ENCODE measurements around the gene SAMM50.

SAMM50 gene

DNA sequence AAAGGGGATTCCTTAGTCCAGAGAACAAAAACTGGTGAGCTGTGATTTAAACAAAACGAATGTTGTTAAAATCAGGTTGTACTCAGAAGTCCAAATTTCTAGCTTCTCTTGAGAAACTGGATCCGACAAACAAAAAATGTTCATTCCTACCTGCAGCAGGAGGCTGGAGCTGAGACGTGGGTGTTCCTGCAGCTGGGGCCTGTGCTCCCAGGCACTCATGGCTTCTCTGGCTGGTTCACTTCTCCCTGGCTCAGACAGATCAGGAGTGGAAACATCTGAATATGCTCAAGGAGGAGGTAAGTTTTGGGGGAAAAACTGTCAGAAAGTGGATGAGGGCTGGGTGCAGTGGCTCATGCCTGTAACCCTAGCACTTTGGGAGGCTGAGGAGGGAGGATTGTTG is 44.1 kb downstream of the SAMM50 start:
- TF ChIP-seq, protein P1, sequence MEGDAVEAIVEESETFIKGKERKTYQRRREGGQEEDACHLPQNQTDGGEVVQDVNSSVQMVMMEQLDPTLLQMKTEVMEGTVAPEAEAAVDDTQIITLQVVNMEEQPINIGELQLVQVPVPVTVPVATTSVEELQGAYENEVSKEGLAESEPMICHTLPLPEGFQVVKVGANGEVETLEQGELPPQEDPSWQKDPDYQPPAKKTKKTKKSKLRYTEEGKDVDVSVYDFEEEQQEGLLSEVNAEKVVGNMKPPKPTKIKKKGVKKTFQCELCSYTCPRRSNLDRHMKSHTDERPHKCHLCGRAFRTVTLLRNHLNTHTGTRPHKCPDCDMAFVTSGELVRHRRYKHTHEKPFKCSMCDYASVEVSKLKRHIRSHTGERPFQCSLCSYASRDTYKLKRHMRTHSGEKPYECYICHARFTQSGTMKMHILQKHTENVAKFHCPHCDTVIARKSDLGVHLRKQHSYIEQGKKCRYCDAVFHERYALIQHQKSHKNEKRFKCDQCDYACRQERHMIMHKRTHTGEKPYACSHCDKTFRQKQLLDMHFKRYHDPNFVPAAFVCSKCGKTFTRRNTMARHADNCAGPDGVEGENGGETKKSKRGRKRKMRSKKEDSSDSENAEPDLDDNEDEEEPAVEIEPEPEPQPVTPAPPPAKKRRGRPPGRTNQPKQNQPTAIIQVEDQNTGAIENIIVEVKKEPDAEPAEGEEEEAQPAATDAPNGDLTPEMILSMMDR (IDR thresholded peaks at IDR 0.05; ENCODE audit: extremely low read depth, missing control alignments), result no peak
- no peak for DNase-seq (ENCODE audit: low spot score)

- no peak for DNase-seq (ENCODE audit: low spot score)
- TF ChIP-seq, protein P1 (IDR thresholded peaks at IDR 0.05; ENCODE audit: extremely low read depth, missing control alignments), result no peak
Measured at GRCh38 chr22:44000123-44000522, 44.9 kb downstream of the SAMM50 start.

- TF ChIP-seq, protein P1 (IDR thresholded peaks at IDR 0.05; ENCODE audit: extremely low read depth, missing control alignments), result no peak
- no peak for DNase-seq (ENCODE audit: low spot score)
Measured at GRCh38 chr22:44001521-44001920, 46.3 kb downstream of the SAMM50 start.

DNA sequence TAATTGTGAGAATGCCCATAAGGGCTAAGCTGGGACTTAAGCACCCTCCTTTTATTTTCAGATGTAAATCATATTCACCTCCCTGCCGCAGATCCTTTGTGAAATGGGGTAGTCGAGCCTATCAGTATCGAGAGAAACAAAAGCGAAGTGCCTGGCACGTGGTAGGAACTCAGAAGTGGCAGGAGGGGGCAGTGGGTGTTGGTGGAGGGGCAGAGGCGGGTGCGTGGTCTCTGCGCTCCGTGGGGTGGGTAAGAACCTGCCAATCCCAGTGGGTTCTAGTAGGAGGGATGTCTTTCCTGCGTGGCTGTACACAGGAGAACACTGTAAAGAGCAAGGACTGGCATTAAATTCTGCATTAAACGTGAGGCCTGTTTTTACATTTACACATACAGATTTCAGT is 47.1 kb downstream of the SAMM50 start:
- TF ChIP-seq, protein P1 (IDR thresholded peaks at IDR 0.05; ENCODE audit: extremely low read depth, missing control alignments), result no peak
- no peak for DNase-seq (ENCODE audit: low spot score)

DNA sequence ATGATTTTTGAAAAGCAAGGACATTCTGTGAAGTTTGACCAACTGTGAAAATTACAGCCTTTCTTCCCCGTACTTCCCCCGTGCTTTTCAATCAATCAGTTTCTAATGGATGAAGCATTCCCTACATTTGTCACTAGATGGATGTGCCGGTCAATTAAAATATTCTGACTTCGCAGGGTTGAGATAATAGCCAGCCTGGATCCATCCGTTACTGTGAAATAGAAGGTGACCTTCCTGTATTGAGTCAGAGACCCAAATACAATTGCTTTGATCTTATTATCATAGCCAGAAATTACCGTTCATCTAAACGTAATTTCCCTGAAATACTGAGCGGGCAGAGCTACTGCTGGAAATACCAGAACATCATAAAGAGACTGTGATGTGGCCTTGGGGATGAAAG is 47.8 kb downstream of the SAMM50 start:
- TF ChIP-seq, protein P1 (IDR thresholded peaks at IDR 0.05; ENCODE audit: extremely low read depth, missing control alignments), result no peak
- no peak for DNase-seq (ENCODE audit: low spot score)

GRCh38 chr22:44003405-44004103 is 48.3 kb downstream of the SAMM50 start:
- TF ChIP-seq, protein P1 (IDR thresholded peaks at IDR 0.05; ENCODE audit: extremely low read depth, missing control alignments), result no peak
- no peak for DNase-seq (ENCODE audit: low spot score)

GRCh38 chr22:44004104-44004460 is 48.8 kb downstream of the SAMM50 start:
- no peak for DNase-seq (ENCODE audit: low spot score)
- TF ChIP-seq, protein P1 (IDR thresholded peaks at IDR 0.05; ENCODE audit: extremely low read depth, missing control alignments), result no peak
